ENCODE measurements around the gene MICAL3. TPM values are rescaled to one million over a fixed set of nuclear protein-coding genes. Genes with fewer than 3 reads are reported as not detected.

The MICAL3 gene
- total RNA-seq, 1 donor from 2014 or later = 33.6 TPM

DNA sequence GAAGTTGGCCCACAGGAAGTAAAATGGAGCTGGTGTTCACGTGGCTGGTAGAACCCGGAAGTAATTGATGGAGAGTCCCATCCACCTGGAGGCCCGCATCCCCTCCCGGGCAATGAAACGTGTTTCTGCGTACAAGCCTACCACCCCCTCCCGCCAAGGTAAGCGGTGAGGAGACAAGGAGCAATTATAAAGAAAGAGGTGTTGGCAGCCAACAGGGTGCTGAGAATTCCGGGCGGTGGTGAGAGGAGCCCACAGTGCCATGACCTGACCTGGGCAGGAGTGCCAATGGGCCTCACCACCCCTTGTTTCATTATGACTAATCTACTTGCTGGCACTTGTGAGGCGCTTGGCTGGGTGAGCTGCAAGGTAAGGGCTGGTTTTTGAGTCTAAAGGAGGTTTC, 166.3 kb downstream of the MICAL3 start:
- Mint-ChIP-seq H3K27ac (no peak overlapping the region), H3K4me3 (no peak overlapping the region), H3K9me3 (no peaks in the 10 kb centered on the region), H3K27me3 (ENCODE audit: insufficient read depth, low read depth) (peaks cover 2% of the 10 kb centered on the region), H3K4me1 (peaks cover 7% of the 10 kb centered on the region), H3K36me3 (peaks cover 7% of the 10 kb centered on the region)
- Histone ChIP-seq H3F3A (ENCODE audit: low read depth) (no peaks in the 10 kb centered on the region), H3K4me3 (no peak overlapping the region), H3K9me3 (ENCODE audit: low read depth) (no peaks in the 10 kb centered on the region), H4K20me1 (ENCODE audit: low read depth) (no peaks in the 10 kb centered on the region), H3K4me1 (no peaks in the 10 kb centered on the region), H3K27me3 (no peaks in the 10 kb centered on the region), H3K36me3 (no peaks in the 10 kb centered on the region), H3K27ac (no peak overlapping the region), H2AFZ (replicated peaks) (no peak overlapping the region), H3K9ac (no peak overlapping the region), H3K4me2 (no peak overlapping the region), H3K79me2 (ENCODE audit: low read depth) (no peaks in the 10 kb centered on the region)
- DNase-seq (ENCODE audit: low spot score) = no peak
- TF ChIP-seq, protein P1, sequence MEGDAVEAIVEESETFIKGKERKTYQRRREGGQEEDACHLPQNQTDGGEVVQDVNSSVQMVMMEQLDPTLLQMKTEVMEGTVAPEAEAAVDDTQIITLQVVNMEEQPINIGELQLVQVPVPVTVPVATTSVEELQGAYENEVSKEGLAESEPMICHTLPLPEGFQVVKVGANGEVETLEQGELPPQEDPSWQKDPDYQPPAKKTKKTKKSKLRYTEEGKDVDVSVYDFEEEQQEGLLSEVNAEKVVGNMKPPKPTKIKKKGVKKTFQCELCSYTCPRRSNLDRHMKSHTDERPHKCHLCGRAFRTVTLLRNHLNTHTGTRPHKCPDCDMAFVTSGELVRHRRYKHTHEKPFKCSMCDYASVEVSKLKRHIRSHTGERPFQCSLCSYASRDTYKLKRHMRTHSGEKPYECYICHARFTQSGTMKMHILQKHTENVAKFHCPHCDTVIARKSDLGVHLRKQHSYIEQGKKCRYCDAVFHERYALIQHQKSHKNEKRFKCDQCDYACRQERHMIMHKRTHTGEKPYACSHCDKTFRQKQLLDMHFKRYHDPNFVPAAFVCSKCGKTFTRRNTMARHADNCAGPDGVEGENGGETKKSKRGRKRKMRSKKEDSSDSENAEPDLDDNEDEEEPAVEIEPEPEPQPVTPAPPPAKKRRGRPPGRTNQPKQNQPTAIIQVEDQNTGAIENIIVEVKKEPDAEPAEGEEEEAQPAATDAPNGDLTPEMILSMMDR (IDR thresholded peaks at IDR 0.05) = no peak
- TF ChIP-seq EZH2phosphoT487 (IDR thresholded peaks at IDR 0.05) (no peak), EZH2 (IDR thresholded peaks at IDR 0.05) (no peak)

DNA sequence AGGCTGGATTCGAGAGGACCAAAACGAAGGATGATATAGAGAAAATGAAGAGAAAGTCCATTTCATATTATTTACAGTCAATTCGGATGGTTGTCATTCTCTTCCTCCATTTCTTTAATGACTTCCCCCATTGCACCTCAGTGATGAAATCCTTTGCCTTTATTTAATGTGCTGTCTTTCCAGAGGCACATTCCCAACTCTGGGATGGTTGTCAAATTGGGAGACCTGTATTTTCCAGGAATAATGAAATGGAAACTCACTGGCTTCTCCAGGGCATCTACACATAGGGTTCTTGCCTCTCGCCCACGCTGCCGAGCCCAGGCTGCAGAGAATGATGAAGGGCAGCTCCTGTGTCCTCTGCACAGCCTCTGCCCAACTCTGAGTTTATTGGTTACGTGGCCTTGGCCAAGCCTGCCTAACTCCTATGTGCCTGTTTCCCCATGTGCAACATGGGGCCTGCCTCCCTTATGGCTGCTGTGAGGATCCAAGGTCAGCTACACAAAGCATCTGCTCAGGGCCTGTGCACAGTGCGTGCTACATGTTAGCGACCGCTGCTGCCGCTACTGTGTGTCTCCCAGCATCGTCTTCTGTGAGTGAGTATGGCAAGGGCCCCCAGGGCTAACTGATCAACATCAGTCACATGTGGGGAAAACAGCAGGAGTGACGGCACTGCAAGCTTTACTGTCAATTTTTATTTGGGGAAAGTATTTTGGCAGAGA, 168.6 kb downstream of the MICAL3 start:
- Mint-ChIP-seq H3K9me3 (no peaks in the 10 kb centered on the region), H3K27ac (peak overlapping the region; percentile 75)
- H3K27ac ChIP-seq = no peak overlapping the region

DNA sequence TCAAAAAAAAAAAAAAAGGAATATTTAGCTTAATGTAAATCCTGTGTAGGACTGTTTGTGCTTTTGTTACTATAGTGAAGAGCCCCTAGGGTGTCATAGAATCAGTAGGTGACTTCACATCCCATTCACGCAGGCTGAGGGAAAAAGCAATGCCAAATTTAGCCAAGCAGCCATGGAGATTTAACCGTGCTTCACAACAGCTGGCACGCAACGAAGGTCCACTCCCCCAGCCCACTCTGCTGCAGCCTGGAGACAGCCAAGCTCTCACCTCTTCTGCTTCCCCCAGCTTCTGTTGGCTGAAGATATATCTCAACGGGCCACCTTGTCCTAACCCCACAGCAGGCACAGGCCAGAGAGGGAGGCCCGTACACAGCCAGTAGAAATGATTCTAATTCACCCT, 171.3 kb downstream of the MICAL3 start:
- H3K27me3 Mint-ChIP-seq (ENCODE audit: insufficient read depth, low read depth) = peaks cover 2% of the 10 kb centered on the region
- no peaks in the 10 kb centered on the region for H3K79me2 ChIP-seq (ENCODE audit: low read depth)
- H3K9me3 ChIP-seq (ENCODE audit: low read depth) = no peaks in the 10 kb centered on the region
- H3K4me1 Mint-ChIP-seq = peaks cover 14% of the 10 kb centered on the region
- H3K36me3 ChIP-seq = no peaks in the 10 kb centered on the region
- H3K9me3 Mint-ChIP-seq = no peaks in the 10 kb centered on the region
- TF ChIP-seq EZH2phosphoT487 (IDR thresholded peaks at IDR 0.05) (no peak), EZH2 (IDR thresholded peaks at IDR 0.05) (no peak)
- TF ChIP-seq, protein P1 (IDR thresholded peaks at IDR 0.05) = no peak
- H3K27me3 ChIP-seq = no peaks in the 10 kb centered on the region
- no peak for DNase-seq (ENCODE audit: low spot score)
- peaks cover 11% of the 10 kb centered on the region for H4K20me1 ChIP-seq (ENCODE audit: low read depth)
- no peak overlapping the region for H3K4me3 ChIP-seq
- H3K27ac Mint-ChIP-seq = no peak overlapping the region
- H3K4me1 ChIP-seq = peaks cover 13% of the 10 kb centered on the region
- H3K9ac ChIP-seq = no peak overlapping the region
- H2AFZ ChIP-seq (replicated peaks) = no peak overlapping the region
- H3K27ac ChIP-seq = no peak overlapping the region
- H3F3A ChIP-seq (ENCODE audit: low read depth) = no peaks in the 10 kb centered on the region
- no peak overlapping the region for H3K4me2 ChIP-seq
- no peak overlapping the region for H3K4me3 Mint-ChIP-seq
- peaks cover 4% of the 10 kb centered on the region for H3K36me3 Mint-ChIP-seq

More for the DNA sequence above, 168.6 kb downstream of the MICAL3 start:
- H3K4me1 ChIP-seq = peaks cover 13% of the 10 kb centered on the region
- no peak overlapping the region for H3K4me3 ChIP-seq
- H3K27me3 ChIP-seq = no peaks in the 10 kb centered on the region
- H3K27me3 Mint-ChIP-seq (ENCODE audit: insufficient read depth, low read depth) = peaks cover 2% of the 10 kb centered on the region
- H3K4me3 Mint-ChIP-seq = no peak overlapping the region
- H3K4me2 ChIP-seq = no peak overlapping the region
- TF ChIP-seq EZH2phosphoT487 (IDR thresholded peaks at IDR 0.05) (no peak), EZH2 (IDR thresholded peaks at IDR 0.05) (no peak)
- TF ChIP-seq, protein P1 (IDR thresholded peaks at IDR 0.05) = no peak
- H4K20me1 ChIP-seq (ENCODE audit: low read depth) = peaks cover 11% of the 10 kb centered on the region
- H3K9me3 ChIP-seq (ENCODE audit: low read depth) = no peaks in the 10 kb centered on the region
- H3K36me3 Mint-ChIP-seq = peaks cover 8% of the 10 kb centered on the region
- H3F3A ChIP-seq (ENCODE audit: low read depth) = no peaks in the 10 kb centered on the region
- DNase-seq (ENCODE audit: low spot score) = no peak
- peaks cover 14% of the 10 kb centered on the region for H3K4me1 Mint-ChIP-seq
- no peaks in the 10 kb centered on the region for H3K79me2 ChIP-seq (ENCODE audit: low read depth)
- H3K9ac ChIP-seq = no peak overlapping the region
- H2AFZ ChIP-seq (replicated peaks) = no peak overlapping the region
- no peaks in the 10 kb centered on the region for H3K36me3 ChIP-seq

Data from neural progenitor cell (in vitro differentiated cells).